ENCODE measurements around the gene IFNA14. TPM values are rescaled to one million over a fixed set of nuclear protein-coding genes. Genes with fewer than 3 reads are reported as not detected.

The IFNA14 gene
- total and polyA plus RNA-seq, 2 experiments from 2014 or later = not detected

DNA sequence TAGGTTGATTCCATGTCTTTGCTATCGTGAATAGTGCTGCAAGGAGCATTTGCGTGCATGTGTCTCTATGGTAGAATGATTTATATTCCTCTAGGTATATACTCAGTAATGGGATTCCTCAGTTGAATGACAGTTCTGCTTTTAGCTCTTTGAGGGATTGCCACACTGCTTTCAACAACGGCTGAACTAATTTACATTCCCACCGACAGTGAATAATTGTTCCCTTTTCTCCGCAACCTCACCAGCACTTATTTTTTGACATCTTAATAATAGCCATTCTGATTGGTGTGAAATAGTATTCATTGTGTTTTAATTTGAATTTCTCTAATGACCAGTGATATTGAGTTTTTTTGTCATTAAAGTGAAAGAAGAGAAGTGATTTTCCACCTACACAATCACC, 46.9 kb upstream of the IFNA14 start:
- ATAC-seq (no peak), DNase-seq (ENCODE audit: low spot score) (no peak)
- no peaks in the 10 kb centered on the region for H4K20me1 ChIP-seq (replicated peaks; ENCODE audit: insufficient read depth)
- no peak overlapping the region for H3K4me2 ChIP-seq
- no peaks in the 10 kb centered on the region for H3K79me2 ChIP-seq (replicated peaks; ENCODE audit: insufficient read depth)
- Mint-ChIP-seq H3K9me3 (no peaks in the 10 kb centered on the region), H3K27ac (no peak overlapping the region), H3K4me1 (no peaks in the 10 kb centered on the region), H3K4me3 (no peak overlapping the region), H3K27me3 (ENCODE audit: insufficient read depth, low read depth, poor library complexity) (no peaks in the 10 kb centered on the region), H3K36me3 (ENCODE audit: low read depth) (no peaks in the 10 kb centered on the region)
- no peaks in the 10 kb centered on the region for H3K4me1 ChIP-seq (ENCODE audit: insufficient read depth)
- H2AFZ ChIP-seq = no peak overlapping the region
- H3F3A ChIP-seq (replicated peaks; ENCODE audit: low read depth) = no peaks in the 10 kb centered on the region
- no peak overlapping the region for H3K4me3 ChIP-seq
- H3K9me2 ChIP-seq (ENCODE audit: insufficient read depth) = no peaks in the 10 kb centered on the region
- peaks cover 5% of the 10 kb centered on the region; the same call in 1 of the 2 replicates for H3K27me3 ChIP-seq (ENCODE audit: insufficient read depth)
- TF ChIP-seq JUNB (IDR thresholded peaks at IDR 0.05; ENCODE audit: unreplicated experiment) (no peak), NANOG (IDR thresholded peaks at IDR 0.05; ENCODE audit: borderline replicate concordance) (no peak), EZH2phosphoT487 (IDR thresholded peaks at IDR 0.05; ENCODE audit: unreplicated experiment) (no peak), ZNF114 (CRISPR knock-in tag; IDR thresholded peaks at IDR 0.05) (no peak), STAT1 (IDR thresholded peaks at IDR 0.05; ENCODE audit: unreplicated experiment) (no peak), POLR2AphosphoS5 (IDR thresholded peaks at IDR 0.05; ENCODE audit: low read depth) (no peak)
- TF ChIP-seq, protein P1, sequence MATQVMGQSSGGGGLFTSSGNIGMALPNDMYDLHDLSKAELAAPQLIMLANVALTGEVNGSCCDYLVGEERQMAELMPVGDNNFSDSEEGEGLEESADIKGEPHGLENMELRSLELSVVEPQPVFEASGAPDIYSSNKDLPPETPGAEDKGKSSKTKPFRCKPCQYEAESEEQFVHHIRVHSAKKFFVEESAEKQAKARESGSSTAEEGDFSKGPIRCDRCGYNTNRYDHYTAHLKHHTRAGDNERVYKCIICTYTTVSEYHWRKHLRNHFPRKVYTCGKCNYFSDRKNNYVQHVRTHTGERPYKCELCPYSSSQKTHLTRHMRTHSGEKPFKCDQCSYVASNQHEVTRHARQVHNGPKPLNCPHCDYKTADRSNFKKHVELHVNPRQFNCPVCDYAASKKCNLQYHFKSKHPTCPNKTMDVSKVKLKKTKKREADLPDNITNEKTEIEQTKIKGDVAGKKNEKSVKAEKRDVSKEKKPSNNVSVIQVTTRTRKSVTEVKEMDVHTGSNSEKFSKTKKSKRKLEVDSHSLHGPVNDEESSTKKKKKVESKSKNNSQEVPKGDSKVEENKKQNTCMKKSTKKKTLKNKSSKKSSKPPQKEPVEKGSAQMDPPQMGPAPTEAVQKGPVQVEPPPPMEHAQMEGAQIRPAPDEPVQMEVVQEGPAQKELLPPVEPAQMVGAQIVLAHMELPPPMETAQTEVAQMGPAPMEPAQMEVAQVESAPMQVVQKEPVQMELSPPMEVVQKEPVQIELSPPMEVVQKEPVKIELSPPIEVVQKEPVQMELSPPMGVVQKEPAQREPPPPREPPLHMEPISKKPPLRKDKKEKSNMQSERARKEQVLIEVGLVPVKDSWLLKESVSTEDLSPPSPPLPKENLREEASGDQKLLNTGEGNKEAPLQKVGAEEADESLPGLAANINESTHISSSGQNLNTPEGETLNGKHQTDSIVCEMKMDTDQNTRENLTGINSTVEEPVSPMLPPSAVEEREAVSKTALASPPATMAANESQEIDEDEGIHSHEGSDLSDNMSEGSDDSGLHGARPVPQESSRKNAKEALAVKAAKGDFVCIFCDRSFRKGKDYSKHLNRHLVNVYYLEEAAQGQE (IDR thresholded peaks at IDR 0.05; ENCODE audit: unreplicated experiment) = no peak
- TF ChIP-seq, protein P2, sequence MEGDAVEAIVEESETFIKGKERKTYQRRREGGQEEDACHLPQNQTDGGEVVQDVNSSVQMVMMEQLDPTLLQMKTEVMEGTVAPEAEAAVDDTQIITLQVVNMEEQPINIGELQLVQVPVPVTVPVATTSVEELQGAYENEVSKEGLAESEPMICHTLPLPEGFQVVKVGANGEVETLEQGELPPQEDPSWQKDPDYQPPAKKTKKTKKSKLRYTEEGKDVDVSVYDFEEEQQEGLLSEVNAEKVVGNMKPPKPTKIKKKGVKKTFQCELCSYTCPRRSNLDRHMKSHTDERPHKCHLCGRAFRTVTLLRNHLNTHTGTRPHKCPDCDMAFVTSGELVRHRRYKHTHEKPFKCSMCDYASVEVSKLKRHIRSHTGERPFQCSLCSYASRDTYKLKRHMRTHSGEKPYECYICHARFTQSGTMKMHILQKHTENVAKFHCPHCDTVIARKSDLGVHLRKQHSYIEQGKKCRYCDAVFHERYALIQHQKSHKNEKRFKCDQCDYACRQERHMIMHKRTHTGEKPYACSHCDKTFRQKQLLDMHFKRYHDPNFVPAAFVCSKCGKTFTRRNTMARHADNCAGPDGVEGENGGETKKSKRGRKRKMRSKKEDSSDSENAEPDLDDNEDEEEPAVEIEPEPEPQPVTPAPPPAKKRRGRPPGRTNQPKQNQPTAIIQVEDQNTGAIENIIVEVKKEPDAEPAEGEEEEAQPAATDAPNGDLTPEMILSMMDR (conservative IDR thresholded peaks at IDR 0.05; ENCODE audit: low read depth in 2 of 2) = no peak
- H3K36me3 ChIP-seq (ENCODE audit: insufficient read depth) = no peaks in the 10 kb centered on the region
- no peak overlapping the region for H3K27ac ChIP-seq (ENCODE audit: low read depth)

DNA sequence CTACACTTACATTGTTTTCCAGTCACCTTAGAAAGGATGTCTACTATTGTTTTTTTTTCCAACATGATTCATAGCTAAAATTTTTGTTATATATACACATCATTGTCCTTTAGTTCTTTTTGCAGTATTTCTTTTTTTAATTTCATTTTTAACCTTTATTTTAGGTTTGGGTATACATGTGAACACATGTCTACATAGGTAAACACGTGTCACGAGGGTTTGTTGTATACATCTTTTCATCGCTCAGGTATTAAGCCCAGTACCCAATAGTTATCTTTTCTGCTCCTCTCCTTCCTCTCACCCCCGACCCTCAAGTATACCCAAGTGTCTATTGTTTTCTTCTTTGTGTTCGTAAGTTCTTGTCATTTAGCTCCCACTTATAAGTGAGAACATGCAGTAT, 46.3 kb upstream of the IFNA14 start:
- H3K36me3 Mint-ChIP-seq (ENCODE audit: low read depth) = no peaks in the 10 kb centered on the region
- Histone ChIP-seq H3K27me3 (ENCODE audit: insufficient read depth) (peaks cover 5% of the 10 kb centered on the region; the same call in 1 of the 2 replicates), H3K4me2 (no peak overlapping the region), H3K4me1 (ENCODE audit: insufficient read depth) (no peaks in the 10 kb centered on the region), H2AFZ (no peak overlapping the region), H4K20me1 (replicated peaks; ENCODE audit: insufficient read depth) (no peaks in the 10 kb centered on the region), H3F3A (replicated peaks; ENCODE audit: low read depth) (no peaks in the 10 kb centered on the region), H3K36me3 (ENCODE audit: insufficient read depth) (no peaks in the 10 kb centered on the region), H3K4me3 (no peak overlapping the region), H3K79me2 (replicated peaks; ENCODE audit: insufficient read depth) (no peaks in the 10 kb centered on the region), H3K27ac (ENCODE audit: low read depth) (no peak overlapping the region), H3K9me2 (ENCODE audit: insufficient read depth) (no peaks in the 10 kb centered on the region)
- H3K4me1 Mint-ChIP-seq = no peaks in the 10 kb centered on the region
- DNase-seq (ENCODE audit: low spot score) = no peak
- no peak overlapping the region for H3K27ac Mint-ChIP-seq
- no peaks in the 10 kb centered on the region for H3K27me3 Mint-ChIP-seq (ENCODE audit: insufficient read depth, low read depth, poor library complexity)
- no peaks in the 10 kb centered on the region for H3K9me3 Mint-ChIP-seq
- no peak for ATAC-seq
- no peak overlapping the region for H3K4me3 Mint-ChIP-seq
- TF ChIP-seq JUNB (IDR thresholded peaks at IDR 0.05; ENCODE audit: unreplicated experiment) (no peak), ZNF331 (CRISPR knock-in tag; IDR thresholded peaks at IDR 0.05; ENCODE audit: low read depth) (no peak), ZNF114 (CRISPR knock-in tag; IDR thresholded peaks at IDR 0.05) (no peak), NANOG (IDR thresholded peaks at IDR 0.05; ENCODE audit: borderline replicate concordance) (no peak), CREB1 (CRISPR knock-in tag; IDR thresholded peaks at IDR 0.05; ENCODE audit: low read depth) (no peak)
- TF ChIP-seq, protein P3, sequence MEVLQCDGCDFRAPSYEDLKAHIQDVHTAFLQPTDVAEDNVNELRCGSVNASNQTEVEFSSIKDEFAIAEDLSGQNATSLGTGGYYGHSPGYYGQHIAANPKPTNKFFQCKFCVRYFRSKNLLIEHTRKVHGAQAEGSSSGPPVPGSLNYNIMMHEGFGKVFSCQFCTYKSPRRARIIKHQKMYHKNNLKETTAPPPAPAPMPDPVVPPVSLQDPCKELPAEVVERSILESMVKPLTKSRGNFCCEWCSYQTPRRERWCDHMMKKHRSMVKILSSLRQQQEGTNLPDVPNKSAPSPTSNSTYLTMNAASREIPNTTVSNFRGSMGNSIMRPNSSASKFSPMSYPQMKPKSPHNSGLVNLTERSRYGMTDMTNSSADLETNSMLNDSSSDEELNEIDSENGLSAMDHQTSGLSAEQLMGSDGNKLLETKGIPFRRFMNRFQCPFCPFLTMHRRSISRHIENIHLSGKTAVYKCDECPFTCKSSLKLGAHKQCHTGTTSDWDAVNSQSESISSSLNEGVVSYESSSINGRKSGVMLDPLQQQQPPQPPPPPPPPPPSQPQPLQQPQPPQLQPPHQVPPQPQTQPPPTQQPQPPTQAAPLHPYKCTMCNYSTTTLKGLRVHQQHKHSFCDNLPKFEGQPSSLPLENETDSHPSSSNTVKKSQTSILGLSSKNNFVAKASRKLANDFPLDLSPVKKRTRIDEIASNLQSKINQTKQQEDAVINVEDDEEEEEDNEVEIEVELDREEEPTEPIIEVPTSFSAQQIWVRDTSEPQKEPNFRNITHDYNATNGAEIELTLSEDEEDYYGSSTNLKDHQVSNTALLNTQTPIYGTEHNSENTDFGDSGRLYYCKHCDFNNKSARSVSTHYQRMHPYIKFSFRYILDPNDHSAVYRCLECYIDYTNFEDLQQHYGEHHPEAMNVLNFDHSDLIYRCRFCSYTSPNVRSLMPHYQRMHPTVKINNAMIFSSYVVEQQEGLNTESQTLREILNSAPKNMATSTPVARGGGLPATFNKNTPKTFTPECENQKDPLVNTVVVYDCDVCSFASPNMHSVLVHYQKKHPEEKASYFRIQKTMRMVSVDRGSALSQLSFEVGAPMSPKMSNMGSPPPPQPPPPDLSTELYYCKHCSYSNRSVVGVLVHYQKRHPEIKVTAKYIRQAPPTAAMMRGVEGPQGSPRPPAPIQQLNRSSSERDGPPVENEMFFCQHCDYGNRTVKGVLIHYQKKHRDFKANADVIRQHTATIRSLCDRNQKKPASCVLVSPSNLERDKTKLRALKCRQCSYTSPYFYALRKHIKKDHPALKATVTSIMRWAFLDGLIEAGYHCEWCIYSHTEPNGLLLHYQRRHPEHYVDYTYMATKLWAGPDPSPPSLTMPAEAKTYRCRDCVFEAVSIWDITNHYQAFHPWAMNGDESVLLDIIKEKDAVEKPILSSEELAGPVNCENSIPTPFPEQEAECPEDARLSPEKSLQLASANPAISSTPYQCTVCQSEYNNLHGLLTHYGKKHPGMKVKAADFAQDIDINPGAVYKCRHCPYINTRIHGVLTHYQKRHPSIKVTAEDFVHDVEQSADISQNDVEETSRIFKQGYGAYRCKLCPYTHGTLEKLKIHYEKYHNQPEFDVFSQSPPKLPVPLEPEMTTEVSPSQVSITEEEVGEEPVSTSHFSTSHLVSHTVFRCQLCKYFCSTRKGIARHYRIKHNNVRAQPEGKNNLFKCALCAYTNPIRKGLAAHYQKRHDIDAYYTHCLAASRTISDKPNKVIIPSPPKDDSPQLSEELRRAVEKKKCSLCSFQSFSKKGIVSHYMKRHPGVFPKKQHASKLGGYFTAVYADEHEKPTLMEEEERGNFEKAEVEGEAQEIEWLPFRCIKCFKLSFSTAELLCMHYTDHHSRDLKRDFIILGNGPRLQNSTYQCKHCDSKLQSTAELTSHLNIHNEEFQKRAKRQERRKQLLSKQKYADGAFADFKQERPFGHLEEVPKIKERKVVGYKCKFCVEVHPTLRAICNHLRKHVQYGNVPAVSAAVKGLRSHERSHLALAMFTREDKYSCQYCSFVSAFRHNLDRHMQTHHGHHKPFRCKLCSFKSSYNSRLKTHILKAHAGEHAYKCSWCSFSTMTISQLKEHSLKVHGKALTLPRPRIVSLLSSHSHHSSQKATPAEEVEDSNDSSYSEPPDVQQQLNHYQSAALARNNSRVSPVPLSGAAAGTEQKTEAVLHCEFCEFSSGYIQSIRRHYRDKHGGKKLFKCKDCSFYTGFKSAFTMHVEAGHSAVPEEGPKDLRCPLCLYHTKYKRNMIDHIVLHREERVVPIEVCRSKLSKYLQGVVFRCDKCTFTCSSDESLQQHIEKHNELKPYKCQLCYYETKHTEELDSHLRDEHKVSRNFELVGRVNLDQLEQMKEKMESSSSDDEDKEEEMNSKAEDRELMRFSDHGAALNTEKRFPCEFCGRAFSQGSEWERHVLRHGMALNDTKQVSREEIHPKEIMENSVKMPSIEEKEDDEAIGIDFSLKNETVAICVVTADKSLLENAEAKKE (CRISPR knock-in tag; IDR thresholded peaks at IDR 0.05) = no peak
